Measurements from ENCODE around the gene MBIP. TPM values are rescaled to one million over a fixed set of nuclear protein-coding genes. Genes with fewer than 3 reads are reported as not detected.
"Not testable (repeated sequence)": the region's sequence is repeated elsewhere in the genome, so short reads cannot be mapped to it uniquely, and the experiment has no call there.

MBIP gene
- total and polyA plus RNA-seq, 7 donors = 3.7 to 6.5 (median 6.2) TPM

DNA sequence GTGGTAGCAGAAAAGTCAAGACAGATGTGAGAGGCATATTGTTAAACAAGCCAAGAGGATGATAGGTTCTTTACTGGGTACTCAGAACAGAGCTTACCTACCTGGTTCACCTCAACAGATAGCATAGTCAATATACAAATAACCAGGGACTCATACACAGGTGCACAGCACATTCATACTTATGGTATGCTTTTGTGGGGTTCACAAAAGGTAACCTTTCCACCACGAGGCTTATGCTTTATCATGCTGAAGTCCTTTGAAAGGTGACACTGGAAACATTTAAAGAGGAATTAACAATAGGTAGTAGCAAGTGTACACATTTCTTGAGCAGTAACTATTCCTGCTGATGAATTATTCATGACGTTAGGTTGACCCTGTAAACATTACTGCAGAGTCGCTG is 42.2 kb upstream of the MBIP start:
- 42 to 64% (median 47%) methylated on average over 3 of the region's 3 CpGs for WGBS, 3 donors
- Histone ChIP-seq H3K4me1 (no peaks in the 10 kb centered on the region), H3K4me3 (no peak overlapping the region), H3K36me3 (ENCODE audit: insufficient read depth in 1 of 2, low read depth in 1 of 2) (no peaks in the 10 kb centered on the region), H3K27me3 (ENCODE audit: insufficient read depth in 3 of 3, low read length in 2 of 3) (no peaks in the 10 kb centered on the region), H3K27ac (no peak overlapping the region), H3K9me3 (no peaks in the 10 kb centered on the region)
- no peak for DNase-seq
- TF ChIP-seq, protein P1, sequence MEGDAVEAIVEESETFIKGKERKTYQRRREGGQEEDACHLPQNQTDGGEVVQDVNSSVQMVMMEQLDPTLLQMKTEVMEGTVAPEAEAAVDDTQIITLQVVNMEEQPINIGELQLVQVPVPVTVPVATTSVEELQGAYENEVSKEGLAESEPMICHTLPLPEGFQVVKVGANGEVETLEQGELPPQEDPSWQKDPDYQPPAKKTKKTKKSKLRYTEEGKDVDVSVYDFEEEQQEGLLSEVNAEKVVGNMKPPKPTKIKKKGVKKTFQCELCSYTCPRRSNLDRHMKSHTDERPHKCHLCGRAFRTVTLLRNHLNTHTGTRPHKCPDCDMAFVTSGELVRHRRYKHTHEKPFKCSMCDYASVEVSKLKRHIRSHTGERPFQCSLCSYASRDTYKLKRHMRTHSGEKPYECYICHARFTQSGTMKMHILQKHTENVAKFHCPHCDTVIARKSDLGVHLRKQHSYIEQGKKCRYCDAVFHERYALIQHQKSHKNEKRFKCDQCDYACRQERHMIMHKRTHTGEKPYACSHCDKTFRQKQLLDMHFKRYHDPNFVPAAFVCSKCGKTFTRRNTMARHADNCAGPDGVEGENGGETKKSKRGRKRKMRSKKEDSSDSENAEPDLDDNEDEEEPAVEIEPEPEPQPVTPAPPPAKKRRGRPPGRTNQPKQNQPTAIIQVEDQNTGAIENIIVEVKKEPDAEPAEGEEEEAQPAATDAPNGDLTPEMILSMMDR (IDR thresholded peaks at IDR 0.05) = no peak
- intact Hi-C loops (cut with DNase I) = no loop called here
- ATAC-seq = no peak

DNA sequence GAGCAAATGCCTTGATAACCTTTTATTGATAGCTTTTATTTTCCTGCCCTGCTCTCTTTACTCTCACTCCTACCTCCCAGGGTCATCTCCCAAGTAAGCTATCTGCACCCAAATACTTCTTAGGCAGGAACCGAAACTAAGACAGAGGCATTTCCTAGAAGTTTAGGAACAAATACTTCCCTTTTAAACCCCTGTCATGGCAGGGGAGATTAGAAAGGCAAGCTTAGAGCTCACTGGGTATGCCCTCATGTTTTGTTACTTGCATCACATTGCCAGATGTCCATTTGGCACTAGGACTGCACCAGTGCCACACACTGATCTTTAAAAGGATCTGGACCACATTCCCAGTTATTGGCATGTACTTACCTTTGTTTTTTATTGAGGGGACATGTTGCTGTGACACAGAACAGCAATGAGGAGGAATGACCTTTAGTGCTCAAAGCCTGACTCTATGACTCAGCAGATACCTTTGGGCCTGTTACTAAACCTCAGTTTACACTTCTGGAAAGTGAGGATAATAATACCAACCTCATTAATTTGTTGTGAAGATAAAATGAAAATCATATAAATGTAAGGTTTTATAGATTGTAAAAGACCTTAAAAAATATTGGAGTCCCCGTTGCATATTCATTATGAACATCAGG is 40.9 kb upstream of the MBIP start:
- Histone ChIP-seq H3K4me3 (no peak overlapping the region), H3K27me3 (ENCODE audit: insufficient read depth in 3 of 3, low read length in 2 of 3) (no peaks in the 10 kb centered on the region), H3K9me3 (peaks cover 8% of the 10 kb centered on the region), H3K36me3 (ENCODE audit: insufficient read depth in 1 of 2, low read depth in 1 of 2) (no peaks in the 10 kb centered on the region), H3K27ac (no peak overlapping the region), H3K4me1 (no peaks in the 10 kb centered on the region)
- ATAC-seq (no peak), DNase-seq (no peak)
- intact Hi-C loops (cut with DNase I) = no loop called here
- 71 to 86% (median 80%) methylated on average over 2 of the region's 2 CpGs for WGBS, 3 donors
- TF ChIP-seq, protein P1 (IDR thresholded peaks at IDR 0.05) = no peak

DNA sequence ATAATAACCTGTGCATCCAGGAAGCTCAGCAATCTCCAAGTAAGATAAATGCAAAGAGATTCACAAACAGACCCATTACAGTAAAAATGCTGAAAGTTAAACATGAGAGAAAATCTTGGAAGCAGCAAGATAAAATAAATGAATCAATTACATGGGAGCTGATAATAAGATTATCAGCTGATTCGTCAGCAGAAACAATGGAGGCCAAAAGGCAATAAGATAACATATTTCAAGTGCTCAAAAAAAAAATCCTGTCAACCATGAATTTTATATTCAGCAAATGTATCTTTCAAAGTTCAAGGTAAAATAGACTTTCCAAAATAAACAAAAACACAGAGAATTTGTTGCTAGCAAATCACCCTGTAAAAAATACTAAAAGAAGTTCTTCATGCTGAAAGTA is 36.4 kb upstream of the MBIP start:
- H3K9me3 ChIP-seq = peaks cover 13% of the 10 kb centered on the region
- no peak overlapping the region for H3K4me3 ChIP-seq
- ATAC-seq = no peak
- DNase-seq = no peak
- H3K36me3 ChIP-seq (ENCODE audit: insufficient read depth in 1 of 2, low read depth in 1 of 2) = no peaks in the 10 kb centered on the region
- no peak overlapping the region for H3K27ac ChIP-seq
- intact Hi-C loops (cut with DNase I) = no loop called here
- no peaks in the 10 kb centered on the region for H3K27me3 ChIP-seq (ENCODE audit: insufficient read depth in 3 of 3, low read length in 2 of 3)
- TF ChIP-seq, protein P1 (IDR thresholded peaks at IDR 0.05) = no peak
- no peaks in the 10 kb centered on the region for H3K4me1 ChIP-seq
- WGBS, 3 donors = 91 to 97% (median 92%) methylated on average over 1 of the region's 1 CpG

DNA sequence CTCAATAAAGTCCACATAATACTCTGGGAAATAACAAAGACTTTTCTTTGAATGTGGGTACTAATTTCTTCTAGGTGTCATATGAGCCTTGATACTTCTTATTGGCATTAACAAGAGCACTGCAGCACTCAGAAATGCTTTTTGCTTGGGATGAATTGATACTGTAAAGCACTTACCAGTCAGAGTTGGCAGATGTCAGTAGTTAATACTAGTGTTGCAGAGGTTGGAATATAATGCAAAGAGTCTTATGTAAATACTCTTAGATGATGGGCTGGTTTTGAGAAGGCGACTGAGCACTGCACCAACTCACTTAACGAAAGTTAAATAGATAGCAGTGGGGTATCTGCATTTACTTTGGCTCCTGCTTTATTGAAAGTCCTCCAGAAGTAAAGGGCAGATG is 25.6 kb upstream of the MBIP start:
- H3K4me3 ChIP-seq = no peak overlapping the region
- no peaks in the 10 kb centered on the region for H3K4me1 ChIP-seq
- 40 to 67% (median 63%) methylated on average over 2 of the region's 2 CpGs for WGBS, 3 donors
- H3K9me3 ChIP-seq = no peaks in the 10 kb centered on the region
- DNase-seq (no peak), ATAC-seq (no peak)
- intact Hi-C loops (cut with DNase I) = no loop called here
- TF ChIP-seq, protein P1 (IDR thresholded peaks at IDR 0.05) = no peak
- H3K27ac ChIP-seq = no peak overlapping the region
- H3K36me3 ChIP-seq (ENCODE audit: insufficient read depth in 1 of 2, low read depth in 1 of 2) = no peaks in the 10 kb centered on the region
- H3K27me3 ChIP-seq (ENCODE audit: insufficient read depth in 3 of 3, low read length in 2 of 3) = peaks cover 0 to 2% (median 0%) of the 10 kb centered on the region in 3 donors

DNA sequence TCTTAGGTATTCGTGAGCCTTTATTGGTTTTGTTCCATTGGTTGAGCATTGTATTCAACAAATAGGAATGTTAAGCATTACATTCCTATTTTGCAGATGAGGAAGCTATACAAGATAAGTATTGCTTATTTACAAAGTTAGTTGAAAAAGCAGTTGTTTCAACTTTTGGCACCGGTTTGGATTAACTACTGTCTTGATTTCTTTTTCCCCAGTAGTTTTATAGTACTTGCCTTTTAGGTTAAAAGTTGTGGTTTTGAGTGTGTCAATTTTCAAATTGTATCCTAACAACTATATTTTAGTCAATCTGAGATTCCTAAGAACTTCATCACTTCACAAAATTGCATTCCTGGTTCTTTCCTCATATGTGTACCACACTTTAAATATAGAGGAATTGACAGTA is 23.8 kb upstream of the MBIP start:
- WGBS, 3 donors = 42 to 86% (median 61%) methylated on average over 2 of the region's 2 CpGs
- no peaks in the 10 kb centered on the region for H3K9me3 ChIP-seq
- H3K4me3 ChIP-seq = no peak overlapping the region
- H3K27me3 ChIP-seq (ENCODE audit: insufficient read depth in 3 of 3, low read length in 2 of 3) = no peaks in the 10 kb centered on the region
- DNase-seq (no peak), ATAC-seq (no peak)
- TF ChIP-seq, protein P1 (IDR thresholded peaks at IDR 0.05) = no peak
- intact Hi-C loops (cut with DNase I) = no loop called here
- H3K36me3 ChIP-seq (ENCODE audit: insufficient read depth in 1 of 2, low read depth in 1 of 2) = no peaks in the 10 kb centered on the region
- no peaks in the 10 kb centered on the region for H3K4me1 ChIP-seq
- H3K27ac ChIP-seq = no peak overlapping the region

DNA sequence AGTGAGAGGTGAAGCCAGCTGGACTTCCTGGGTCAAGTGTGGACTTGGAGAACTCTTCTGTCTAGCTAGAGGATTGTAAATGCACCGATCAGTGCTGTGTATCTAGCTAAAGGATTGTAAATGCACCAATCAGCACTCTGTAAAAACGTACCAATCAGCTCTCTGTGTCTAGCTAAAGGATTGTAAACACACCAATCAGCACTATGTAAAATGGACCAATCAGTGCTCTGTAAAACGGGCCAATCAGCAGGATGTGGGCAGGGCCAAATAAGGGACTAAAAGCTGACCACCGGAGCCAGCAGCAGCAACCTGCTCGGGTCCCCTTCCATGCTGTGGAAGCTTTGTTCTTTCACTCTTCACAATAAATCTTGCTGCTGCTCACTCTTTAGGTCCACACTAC is 21.4 kb upstream of the MBIP start:
- H3K27ac ChIP-seq; H3K27me3 ChIP-seq (ENCODE audit: insufficient read depth in 3 of 3, low read length in 2 of 3); intact Hi-C loops (cut with DNase I); ATAC-seq; H3K4me3 ChIP-seq; DNase-seq; H3K9me3 ChIP-seq; H3K4me1 ChIP-seq; H3K36me3 ChIP-seq (ENCODE audit: insufficient read depth in 1 of 2, low read depth in 1 of 2): not testable (repeated sequence)
- 64 to 72% (median 70%) methylated on average over 5 of the region's 5 CpGs for WGBS, 3 donors

Measured in psoas muscle (tissue), 8 donors.